Measurements from ENCODE around the gene PHF11.

Gene PHF11

DNA sequence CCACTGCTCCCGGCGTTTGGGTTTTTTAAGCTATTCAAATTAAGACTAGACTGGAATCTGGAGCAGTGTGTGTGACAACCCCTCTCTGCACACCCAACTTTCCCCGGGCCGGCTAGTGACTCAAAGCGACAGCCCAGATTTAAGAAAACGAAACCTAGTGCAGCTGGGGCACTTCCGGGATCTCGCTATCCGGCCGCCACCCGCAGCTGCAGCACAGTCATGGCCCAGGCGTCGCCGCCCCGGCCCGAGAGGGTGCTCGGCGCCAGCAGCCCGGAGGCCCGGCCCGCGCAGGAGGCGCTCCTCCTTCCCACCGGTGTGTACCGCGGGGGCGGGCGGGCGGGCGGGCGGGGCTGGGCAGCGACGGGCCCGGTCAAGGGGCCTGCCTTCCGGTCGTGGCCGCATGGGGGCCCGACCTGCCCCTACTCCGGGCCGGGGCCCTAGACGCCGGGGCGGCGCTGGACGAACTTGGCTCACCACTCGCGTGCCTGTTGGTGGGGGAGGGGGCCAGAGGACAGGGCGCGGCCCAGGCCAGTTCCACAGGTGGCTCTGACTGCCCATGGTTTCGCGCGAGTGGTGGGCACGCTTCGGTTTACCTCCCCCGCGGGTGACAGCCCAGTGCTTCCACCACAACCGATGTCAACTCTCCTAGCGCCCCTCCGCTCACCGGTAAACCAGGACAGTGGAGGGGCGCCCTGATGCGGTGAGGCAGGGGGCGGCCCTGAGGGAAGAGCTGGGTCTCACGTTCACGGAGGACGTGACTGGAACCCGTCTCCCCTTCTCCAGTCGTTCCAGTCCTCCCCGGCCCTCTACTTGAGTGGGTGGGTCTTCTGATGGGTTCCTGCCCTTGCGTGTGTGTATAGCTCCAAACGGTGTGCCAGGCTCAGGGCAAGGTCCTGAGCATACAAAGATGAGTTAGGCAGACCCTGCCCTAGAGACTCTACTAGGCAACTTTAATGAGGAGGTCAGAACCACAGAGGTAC, at the start of gene PHF11:
PHF11 (plus strand) TSS at position 171 of the 980 bp plus-strand sequence; CDS start at position 220, 49 bp downstream.
- H3K9ac ChIP-seq (ENCODE audit: low read length): peak within 1 kb of the TSS; percentile 77
- H2AFZ ChIP-seq (ENCODE audit: low read depth, low read length): peak within 1 kb of the TSS; percentile 29
- H3K36me3 ChIP-seq (replicated peaks; ENCODE audit: low read depth, low read length): peaks cover 27% of the 10 kb centered on the region
- H3K4me1 ChIP-seq (ENCODE audit: low read length): peaks cover 22% of the 10 kb centered on the region
- no peaks in the 10 kb centered on the region; the same call in 1 of the 2 replicates for H4K20me1 ChIP-seq (ENCODE audit: insufficient read depth, low read length)
- H3K4me2 ChIP-seq (ENCODE audit: low read length): peak within 1 kb of the TSS; percentile 88
- peak within 1 kb of the TSS; percentile 87 for H3K4me3 ChIP-seq (ENCODE audit: low read length)
- H3K79me2 ChIP-seq (ENCODE audit: low read length): no peaks in the 10 kb centered on the region; the same call in 1 of the 2 replicates
- peak within 1 kb of the TSS; percentile 79 for H3K27ac ChIP-seq (ENCODE audit: low read length)
- H3K27me3 ChIP-seq (ENCODE audit: low read depth, low read length): no peaks in the 10 kb centered on the region
- H3K9me3 ChIP-seq (ENCODE audit: insufficient read depth, low read length): no peaks in the 10 kb centered on the region
- no peak for TF ChIP-seq EZH2phosphoT487 (IDR thresholded peaks at IDR 0.05; ENCODE audit: low read depth)
- TF ChIP-seq, protein P1, sequence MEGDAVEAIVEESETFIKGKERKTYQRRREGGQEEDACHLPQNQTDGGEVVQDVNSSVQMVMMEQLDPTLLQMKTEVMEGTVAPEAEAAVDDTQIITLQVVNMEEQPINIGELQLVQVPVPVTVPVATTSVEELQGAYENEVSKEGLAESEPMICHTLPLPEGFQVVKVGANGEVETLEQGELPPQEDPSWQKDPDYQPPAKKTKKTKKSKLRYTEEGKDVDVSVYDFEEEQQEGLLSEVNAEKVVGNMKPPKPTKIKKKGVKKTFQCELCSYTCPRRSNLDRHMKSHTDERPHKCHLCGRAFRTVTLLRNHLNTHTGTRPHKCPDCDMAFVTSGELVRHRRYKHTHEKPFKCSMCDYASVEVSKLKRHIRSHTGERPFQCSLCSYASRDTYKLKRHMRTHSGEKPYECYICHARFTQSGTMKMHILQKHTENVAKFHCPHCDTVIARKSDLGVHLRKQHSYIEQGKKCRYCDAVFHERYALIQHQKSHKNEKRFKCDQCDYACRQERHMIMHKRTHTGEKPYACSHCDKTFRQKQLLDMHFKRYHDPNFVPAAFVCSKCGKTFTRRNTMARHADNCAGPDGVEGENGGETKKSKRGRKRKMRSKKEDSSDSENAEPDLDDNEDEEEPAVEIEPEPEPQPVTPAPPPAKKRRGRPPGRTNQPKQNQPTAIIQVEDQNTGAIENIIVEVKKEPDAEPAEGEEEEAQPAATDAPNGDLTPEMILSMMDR (IDR thresholded peaks at IDR 0.05; ENCODE audit: low read depth, low read length): peak; percentile 24

DNA sequence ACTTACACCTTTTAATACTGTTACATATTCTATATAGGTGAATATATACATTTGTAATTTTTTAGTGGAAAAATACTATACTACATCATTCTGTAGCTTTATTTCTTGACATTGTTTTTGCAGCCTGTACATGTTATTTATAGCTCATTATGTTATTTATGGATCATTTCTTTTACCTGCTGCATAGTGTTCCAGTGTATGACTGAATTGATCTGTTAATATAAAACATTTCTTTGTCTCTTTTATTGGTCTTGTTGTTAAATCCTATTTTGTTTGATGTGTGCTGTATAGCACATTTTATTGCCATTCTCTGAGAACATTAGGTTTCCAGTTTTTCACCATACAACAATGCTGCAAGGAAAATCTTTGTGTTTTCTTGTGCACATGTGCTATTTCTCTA, 49.3 kb upstream of the PHF11 start:
- Histone ChIP-seq H3K9ac (ENCODE audit: low read length) (no peak overlapping the region), H3K27ac (ENCODE audit: low read length) (no peak overlapping the region), H3K4me3 (ENCODE audit: low read length) (peak overlapping the region; percentile 87; the same call in 1 of the 2 replicates)

DNA sequence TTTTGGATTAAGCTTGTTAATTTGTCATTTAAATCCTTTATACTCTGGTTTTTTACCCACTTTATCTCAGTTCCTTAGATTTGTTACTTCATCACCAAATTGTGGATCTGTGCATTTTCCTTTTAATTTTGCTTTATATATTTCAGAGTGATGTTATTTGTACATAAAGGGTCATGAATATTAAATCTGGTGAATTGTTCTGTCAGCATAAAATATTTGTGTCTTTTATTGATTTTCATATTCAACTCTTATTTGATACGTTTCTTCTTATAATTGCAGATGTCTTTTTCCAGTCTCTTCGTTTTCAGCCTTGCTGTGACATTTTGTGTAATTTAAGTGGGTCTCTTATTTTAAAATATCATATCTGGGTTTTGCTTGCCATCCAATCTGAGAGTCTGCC, 47.0 kb upstream of the PHF11 start:
- Histone ChIP-seq H2AFZ (ENCODE audit: low read depth, low read length) (no peak overlapping the region), H3K4me2 (ENCODE audit: low read length) (no peak overlapping the region), H3K36me3 (replicated peaks; ENCODE audit: low read depth, low read length) (peaks cover 19% of the 10 kb centered on the region), H3K9ac (ENCODE audit: low read length) (no peak overlapping the region), H3K79me2 (ENCODE audit: low read length) (peaks cover 34% of the 10 kb centered on the region), H3K9me3 (ENCODE audit: insufficient read depth, low read length) (no peaks in the 10 kb centered on the region), H3K4me1 (ENCODE audit: low read length) (peaks cover 3% of the 10 kb centered on the region; the same call in 1 of the 2 replicates), H3K27ac (ENCODE audit: low read length) (no peak overlapping the region), H3K27me3 (ENCODE audit: low read depth, low read length) (no peaks in the 10 kb centered on the region), H4K20me1 (ENCODE audit: insufficient read depth, low read length) (no peaks in the 10 kb centered on the region), H3K4me3 (ENCODE audit: low read length) (no peak overlapping the region)
- no peak for TF ChIP-seq EZH2phosphoT487 (IDR thresholded peaks at IDR 0.05; ENCODE audit: low read depth)
- TF ChIP-seq, protein P1 (IDR thresholded peaks at IDR 0.05; ENCODE audit: low read depth, low read length): no peak

More for the DNA sequence above, 49.3 kb upstream of the PHF11 start:
- no peak overlapping the region for H2AFZ ChIP-seq (ENCODE audit: low read depth, low read length)
- TF ChIP-seq EZH2phosphoT487 (IDR thresholded peaks at IDR 0.05; ENCODE audit: low read depth): no peak
- TF ChIP-seq, protein P1 (IDR thresholded peaks at IDR 0.05; ENCODE audit: low read depth, low read length): no peak
- H3K9me3 ChIP-seq (ENCODE audit: insufficient read depth, low read length): no peaks in the 10 kb centered on the region
- no peaks in the 10 kb centered on the region for H3K27me3 ChIP-seq (ENCODE audit: low read depth, low read length)
- peaks cover 13% of the 10 kb centered on the region for H3K36me3 ChIP-seq (replicated peaks; ENCODE audit: low read depth, low read length)
- H3K4me1 ChIP-seq (ENCODE audit: low read length): peaks cover 8% of the 10 kb centered on the region; the same call in 1 of the 2 replicates
- H3K79me2 ChIP-seq (ENCODE audit: low read length): peaks cover 34% of the 10 kb centered on the region
- H3K4me2 ChIP-seq (ENCODE audit: low read length): peak overlapping the region; percentile 74; the same call in 1 of the 2 replicates
- no peaks in the 10 kb centered on the region for H4K20me1 ChIP-seq (ENCODE audit: insufficient read depth, low read length)
